Measurements from ENCODE around the gene TET3. TPM values are rescaled to one million over a fixed set of nuclear protein-coding genes. Genes with fewer than 3 reads are reported as not detected.

TET3 gene
- total RNA-seq, 4 donors from 2014 or later: 4.3 to 14.1 (median 6.6) TPM

GRCh38 chr2:74028290-74028689 lies 43.6 kb downstream of the TET3 start:
- TF ChIP-seq POLR2A (IDR thresholded peaks at IDR 0.05): no peak
- no peak for TF ChIP-seq CTCF (IDR thresholded peaks at IDR 0.05)
- TF ChIP-seq EP300 (IDR thresholded peaks at IDR 0.05): no peak
- H3K4me3 ChIP-seq: no peak overlapping the region
- no peak for DNase-seq (ENCODE audit: low spot score in 2 of 2)
- peaks cover 0 to 24% (median 18%) of the 10 kb centered on the region in 4 donors for H3K4me1 ChIP-seq
- H3K9me3 ChIP-seq: no peaks in the 10 kb centered on the region
- H3K27me3 ChIP-seq: no peaks in the 10 kb centered on the region
- no peak overlapping the region for H3K27ac ChIP-seq
- H3K36me3 ChIP-seq: no peaks in the 10 kb centered on the region

GRCh38 chr2:74028741-74029140 lies 44.0 kb downstream of the TET3 start:
- no peaks in the 10 kb centered on the region for H3K36me3 ChIP-seq
- no peak overlapping the region for H3K4me3 ChIP-seq
- no peak for TF ChIP-seq CTCF (IDR thresholded peaks at IDR 0.05)
- TF ChIP-seq POLR2A (IDR thresholded peaks at IDR 0.05): no peak
- no peak for TF ChIP-seq EP300 (IDR thresholded peaks at IDR 0.05)
- H3K27ac ChIP-seq: no peak overlapping the region
- H3K4me1 ChIP-seq: peaks cover 0 to 24% (median 19%) of the 10 kb centered on the region in 4 donors
- no peak for DNase-seq (ENCODE audit: low spot score in 2 of 2)
- H3K9me3 ChIP-seq: no peaks in the 10 kb centered on the region
- no peaks in the 10 kb centered on the region for H3K27me3 ChIP-seq

- TF ChIP-seq EP300 (IDR thresholded peaks at IDR 0.05) (no peak), CTCF (IDR thresholded peaks at IDR 0.05) (no peak), POLR2A (IDR thresholded peaks at IDR 0.05) (no peak)
- DNase-seq (ENCODE audit: low spot score in 2 of 2): no peak
- Histone ChIP-seq H3K27me3 (no peaks in the 10 kb centered on the region), H3K36me3 (no peaks in the 10 kb centered on the region), H3K4me1 (peaks cover 0 to 24% (median 19%) of the 10 kb centered on the region in 4 donors), H3K27ac (no peak overlapping the region), H3K9me3 (no peaks in the 10 kb centered on the region), H3K4me3 (no peak overlapping the region)
- WGBS, 2 donors: 54 to 59% methylated on average over 2 of the region's 2 CpGs
These were observed 45.1 kb downstream of the TET3 start for GRCh38 chr2:74029714-74030397.

- Histone ChIP-seq H3K9me3 (no peaks in the 10 kb centered on the region), H3K4me1 (peaks cover 0 to 20% (median 17%) of the 10 kb centered on the region in 4 donors), H3K27me3 (no peaks in the 10 kb centered on the region), H3K4me3 (no peak overlapping the region), H3K27ac (no peak overlapping the region), H3K36me3 (no peaks in the 10 kb centered on the region)
- DNase-seq (ENCODE audit: low spot score in 2 of 2): no peak
- 80 to 84% methylated on average over 8 of the region's 8 CpGs for WGBS, 2 donors
- TF ChIP-seq CTCF (IDR thresholded peaks at IDR 0.05) (no peak), POLR2A (IDR thresholded peaks at IDR 0.05) (no peak), EP300 (IDR thresholded peaks at IDR 0.05) (no peak)
These were observed 46.5 kb downstream of the TET3 start for GRCh38 chr2:74031221-74031620.

- Histone ChIP-seq H3K27ac (no peak overlapping the region), H3K4me3 (no peak overlapping the region), H3K36me3 (no peaks in the 10 kb centered on the region), H3K27me3 (no peaks in the 10 kb centered on the region), H3K4me1 (peaks cover 0 to 23% (median 20%) of the 10 kb centered on the region in 4 donors), H3K9me3 (no peaks in the 10 kb centered on the region)
- TF ChIP-seq EP300 (IDR thresholded peaks at IDR 0.05) (no peak), CTCF (IDR thresholded peaks at IDR 0.05) (no peak), POLR2A (IDR thresholded peaks at IDR 0.05) (no peak)
- 63 to 85% methylated on average over 2 of the region's 2 CpGs for WGBS, 2 donors
- no peak for DNase-seq (ENCODE audit: low spot score in 2 of 2)
These were observed 47.2 kb downstream of the TET3 start for GRCh38 chr2:74031959-74032287.

Measured in tibial nerve (tissue), 4 donors.